ENCODE measurements around the gene ITGB7. TPM values are rescaled to one million over a fixed set of nuclear protein-coding genes. Genes with fewer than 3 reads are reported as not detected.

The ITGB7 gene
- total RNA-seq, 1 experiment from 2014 or later, result 1.9 TPM

- Histone ChIP-seq H3K27ac (ENCODE audit: low read length) (peak overlapping the region; percentile 67), H3K79me2 (ENCODE audit: low read length) (peaks cover 42% of the 10 kb centered on the region), H3F3A (ENCODE audit: low read length, unreplicated experiment) (peaks cover 3% of the 10 kb centered on the region), H3K9me2 (replicated peaks; ENCODE audit: low read length) (no peaks in the 10 kb centered on the region), H3K4me2 (ENCODE audit: low read length) (peak overlapping the region; percentile 93), H3K4me1 (ENCODE audit: insufficient read depth, low read length) (peaks cover 50% of the 10 kb centered on the region), H4K20me1 (ENCODE audit: low read length) (no peaks in the 10 kb centered on the region), H3K9ac (ENCODE audit: low read length) (peak overlapping the region; percentile 48), H3K4me3 (ENCODE audit: low read length) (peak overlapping the region; percentile 76), H3K36me3 (ENCODE audit: low read depth, low read length) (no peaks in the 10 kb centered on the region; the same call in 1 of the 2 replicates), H3K9me3 (ENCODE audit: low read length) (no peaks in the 10 kb centered on the region), H2AFZ (ENCODE audit: low read length) (no peak overlapping the region), H3K27me3 (ENCODE audit: low read length) (no peaks in the 10 kb centered on the region)
- BruUV-seq (replicated peaks), result no TSS peak
- peak; percentile 90 for DNase-seq
- peak; percentile 11 for ATAC-seq
- TF ChIP-seq EZH2phosphoT487 (IDR thresholded peaks at IDR 0.05; ENCODE audit: borderline replicate concordance, low read length) (no peak), EZH2 (IDR thresholded peaks at IDR 0.05; ENCODE audit: low read length, unreplicated experiment) (no peak)
- TF ChIP-seq, protein P1, sequence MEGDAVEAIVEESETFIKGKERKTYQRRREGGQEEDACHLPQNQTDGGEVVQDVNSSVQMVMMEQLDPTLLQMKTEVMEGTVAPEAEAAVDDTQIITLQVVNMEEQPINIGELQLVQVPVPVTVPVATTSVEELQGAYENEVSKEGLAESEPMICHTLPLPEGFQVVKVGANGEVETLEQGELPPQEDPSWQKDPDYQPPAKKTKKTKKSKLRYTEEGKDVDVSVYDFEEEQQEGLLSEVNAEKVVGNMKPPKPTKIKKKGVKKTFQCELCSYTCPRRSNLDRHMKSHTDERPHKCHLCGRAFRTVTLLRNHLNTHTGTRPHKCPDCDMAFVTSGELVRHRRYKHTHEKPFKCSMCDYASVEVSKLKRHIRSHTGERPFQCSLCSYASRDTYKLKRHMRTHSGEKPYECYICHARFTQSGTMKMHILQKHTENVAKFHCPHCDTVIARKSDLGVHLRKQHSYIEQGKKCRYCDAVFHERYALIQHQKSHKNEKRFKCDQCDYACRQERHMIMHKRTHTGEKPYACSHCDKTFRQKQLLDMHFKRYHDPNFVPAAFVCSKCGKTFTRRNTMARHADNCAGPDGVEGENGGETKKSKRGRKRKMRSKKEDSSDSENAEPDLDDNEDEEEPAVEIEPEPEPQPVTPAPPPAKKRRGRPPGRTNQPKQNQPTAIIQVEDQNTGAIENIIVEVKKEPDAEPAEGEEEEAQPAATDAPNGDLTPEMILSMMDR (conservative IDR thresholded peaks at IDR 0.05; ENCODE audit: low read depth, low read length), result no peak
- ChIA-PET CTCF (no interaction called here), POLR2A (ENCODE audit: unreplicated experiment) (no interaction called here)
- intact Hi-C loops (cut with micrococcal nuclease), result no loop called here
Measured at GRCh38 chr12:53230108-53230845, 23.2 kb upstream of the ITGB7 start.

DNA sequence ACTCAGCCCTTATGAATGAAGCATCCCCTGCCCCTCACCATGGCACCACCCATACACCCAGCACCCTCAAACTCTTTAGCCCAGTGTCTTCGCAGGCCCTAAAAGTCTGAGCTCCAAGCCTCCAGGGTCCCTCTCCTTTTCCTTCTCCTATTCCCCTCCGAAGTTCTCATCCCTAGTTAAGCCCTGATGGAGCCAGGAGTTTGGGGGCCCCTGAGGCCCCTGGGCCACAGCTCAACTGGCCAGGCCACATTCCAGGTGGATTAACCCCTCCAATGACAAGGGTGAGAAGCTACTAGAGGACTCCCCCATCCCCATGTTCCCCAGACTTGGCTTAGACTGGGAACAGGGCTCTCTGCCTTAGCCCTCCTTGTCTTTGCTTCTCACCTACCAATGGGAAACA lies 22.4 kb upstream of the ITGB7 start:
- BruUV-seq (replicated peaks), result no TSS peak
- POLR2A ChIA-PET (ENCODE audit: unreplicated experiment), result no interaction called here
- Histone ChIP-seq H3K27ac (ENCODE audit: low read length) (peak overlapping the region; percentile 67), H3K9me3 (ENCODE audit: low read length) (no peaks in the 10 kb centered on the region), H3F3A (ENCODE audit: low read length, unreplicated experiment) (peaks cover 3% of the 10 kb centered on the region), H3K27me3 (ENCODE audit: low read length) (no peaks in the 10 kb centered on the region), H3K36me3 (ENCODE audit: low read depth, low read length) (no peaks in the 10 kb centered on the region; the same call in 1 of the 2 replicates), H2AFZ (ENCODE audit: low read length) (no peak overlapping the region), H4K20me1 (ENCODE audit: low read length) (no peaks in the 10 kb centered on the region), H3K9me2 (replicated peaks; ENCODE audit: low read length) (no peaks in the 10 kb centered on the region), H3K79me2 (ENCODE audit: low read length) (peaks cover 42% of the 10 kb centered on the region), H3K4me3 (ENCODE audit: low read length) (peak overlapping the region; percentile 16; the same call in 1 of the 2 replicates), H3K9ac (ENCODE audit: low read length) (0 out of 2 replicates have a peak overlapping the region, but pooled peaks have one; percentile 48), H3K4me2 (ENCODE audit: low read length) (peak overlapping the region; percentile 93), H3K4me1 (ENCODE audit: insufficient read depth, low read length) (peaks cover 59% of the 10 kb centered on the region)
- intact Hi-C loops (cut with micrococcal nuclease), result no loop called here
- DNase-seq (no peak), ATAC-seq (no peak)
- TF ChIP-seq, protein P1 (conservative IDR thresholded peaks at IDR 0.05; ENCODE audit: low read depth, low read length), result no peak
- no peak for TF ChIP-seq EZH2 (IDR thresholded peaks at IDR 0.05; ENCODE audit: low read length, unreplicated experiment)
- TF ChIP-seq EZH2phosphoT487 (IDR thresholded peaks at IDR 0.05; ENCODE audit: borderline replicate concordance, low read length), result no peak
- CTCF ChIA-PET, result no interaction called here

- H3K4me2 ChIP-seq (ENCODE audit: low read length), result no peak overlapping the region
- no TSS peak for BruUV-seq (replicated peaks)
- H3K9me2 ChIP-seq (replicated peaks; ENCODE audit: low read length), result no peaks in the 10 kb centered on the region
- H3K27me3 ChIP-seq (ENCODE audit: low read length), result no peaks in the 10 kb centered on the region
- peaks cover 44% of the 10 kb centered on the region for H3K79me2 ChIP-seq (ENCODE audit: low read length)
- no peaks in the 10 kb centered on the region for H4K20me1 ChIP-seq (ENCODE audit: low read length)
- H3K4me3 ChIP-seq (ENCODE audit: low read length), result no peak overlapping the region
- no peak for ATAC-seq
- H3K9ac ChIP-seq (ENCODE audit: low read length), result no peak overlapping the region
- H3K27ac ChIP-seq (ENCODE audit: low read length), result no peak overlapping the region
- no peaks in the 10 kb centered on the region for H3K9me3 ChIP-seq (ENCODE audit: low read length)
- no peak for DNase-seq
- no peak overlapping the region for H2AFZ ChIP-seq (ENCODE audit: low read length)
- intact Hi-C loops (cut with micrococcal nuclease), result no loop called here
- H3K4me1 ChIP-seq (ENCODE audit: insufficient read depth, low read length), result peaks cover 53% of the 10 kb centered on the region
- TF ChIP-seq EZH2 (IDR thresholded peaks at IDR 0.05; ENCODE audit: low read length, unreplicated experiment), result no peak
- TF ChIP-seq EZH2phosphoT487 (IDR thresholded peaks at IDR 0.05; ENCODE audit: borderline replicate concordance, low read length), result no peak
- TF ChIP-seq, protein P1 (conservative IDR thresholded peaks at IDR 0.05; ENCODE audit: low read depth, low read length), result no peak
- H3F3A ChIP-seq (ENCODE audit: low read length, unreplicated experiment), result peaks cover 3% of the 10 kb centered on the region
- ChIA-PET CTCF (no interaction called here), POLR2A (ENCODE audit: unreplicated experiment) (no interaction called here)
- H3K36me3 ChIP-seq (ENCODE audit: low read depth, low read length), result no peaks in the 10 kb centered on the region; the same call in 1 of the 2 replicates
Measured at GRCh38 chr12:53227836-53228235, 20.8 kb upstream of the ITGB7 start.
